HepG2 (cell line): ENCODE data around the gene RBP2.

Source experiments
- NR1H2 ChIP-seq: sonication (generic); formaldehyde crosslinking; IDR thresholded peaks from 2 replicates; pipeline ENCODE4 v1.8.1; 2022; ENCODE audit warnings: low read depth, missing genetic modification reagents, borderline replicate concordance
- RARG ChIP-seq: sonication (generic); formaldehyde crosslinking; IDR thresholded peaks from 2 replicates; pipeline ENCODE4 v1.4.0; 2020; ENCODE audit warnings: low read depth, mild to moderate bottlenecking, missing genetic modification reagents
- SMC3 ChIP-seq: IDR thresholded peaks from 2 replicates; pipeline ENCODE4 v1.6.1; 2011; ENCODE audit warnings: low read length, improper control_type of control experiment

DNA sequence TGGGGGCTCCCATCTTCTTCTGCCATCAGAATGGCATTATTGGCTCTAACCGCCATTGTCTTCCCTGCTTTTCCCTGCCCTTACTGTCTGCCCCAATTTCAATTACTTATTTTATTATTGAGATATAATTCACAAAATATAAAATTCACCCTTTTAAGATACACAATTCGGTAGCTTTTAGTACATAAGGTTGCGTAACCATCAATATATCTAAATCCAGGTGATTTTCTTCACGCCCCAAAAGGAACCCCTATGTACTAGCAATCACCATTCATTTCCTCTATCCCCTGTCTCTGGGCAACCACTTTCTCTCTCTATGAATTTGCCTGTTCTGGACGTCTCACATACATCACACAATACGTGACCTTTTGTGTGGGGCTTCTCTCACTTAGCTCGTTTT is 18.0 kb downstream of the RBP2 start:
- no peak for TF ChIP-seq RARG (CRISPR knock-in tag)
- no peak for TF ChIP-seq NR1H2
- TF ChIP-seq SMC3 = no peak
